HG03280 (cell line): ENCODE results near the gene CDYL.
A peak's percentile ranks its signal among the peaks of the same experiment; 100 is the strongest.

ENCODE experiments used
- ATAC-seq: cut with Tn5 transposase; IDR thresholded peaks from one replicate; pipeline ENCODE4 v1.9.1; 2021; ENCODE audit warnings: mild to moderate bottlenecking, moderate library complexity; ENCODE audit not compliant: unreplicated experiment

The CDYL gene

GRCh38 chr6:4773181-4773580 is 3.0 kb upstream of the CDYL start:
- ATAC-seq: no peak

- no peak for ATAC-seq
These were observed 1.9 kb upstream of the CDYL start for GRCh38 chr6:4774296-4774695.

- no peak for ATAC-seq
These were observed 1.3 kb upstream of the CDYL start for GRCh38 chr6:4774715-4775493.

DNA sequence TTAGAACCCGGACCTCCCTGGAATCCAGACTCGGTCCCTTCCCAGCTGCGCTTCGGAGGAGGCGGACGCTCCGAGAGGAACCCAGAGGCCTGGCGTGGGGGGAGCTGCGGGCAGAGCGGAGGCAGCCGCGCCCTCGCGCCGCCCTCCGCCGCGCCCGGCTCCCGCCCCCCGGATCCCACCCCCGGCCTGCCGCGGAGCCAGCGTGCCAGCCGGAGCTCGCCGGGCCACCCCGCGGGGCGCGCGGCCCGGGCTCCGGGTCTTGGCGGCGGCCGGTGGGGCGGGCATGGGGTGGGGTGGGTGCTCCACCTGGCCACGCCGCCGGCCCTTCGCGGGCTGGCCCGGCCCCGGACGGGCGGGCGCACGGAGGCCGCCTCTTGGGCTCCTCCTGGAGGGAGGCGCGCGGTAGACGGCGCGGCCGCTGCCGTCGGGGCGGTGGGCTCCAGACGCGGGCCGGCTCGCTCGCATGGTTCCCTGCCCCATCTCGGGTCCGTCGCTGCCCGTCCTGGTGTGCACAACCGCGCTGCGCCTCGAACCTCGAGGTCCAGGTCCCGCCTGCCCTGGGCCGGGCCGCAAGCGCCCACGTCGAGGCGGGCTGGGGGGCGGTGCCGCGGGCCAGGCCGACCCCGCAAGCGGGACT is 592 bp upstream of the CDYL start:
- ATAC-seq: peak; percentile 52

DNA sequence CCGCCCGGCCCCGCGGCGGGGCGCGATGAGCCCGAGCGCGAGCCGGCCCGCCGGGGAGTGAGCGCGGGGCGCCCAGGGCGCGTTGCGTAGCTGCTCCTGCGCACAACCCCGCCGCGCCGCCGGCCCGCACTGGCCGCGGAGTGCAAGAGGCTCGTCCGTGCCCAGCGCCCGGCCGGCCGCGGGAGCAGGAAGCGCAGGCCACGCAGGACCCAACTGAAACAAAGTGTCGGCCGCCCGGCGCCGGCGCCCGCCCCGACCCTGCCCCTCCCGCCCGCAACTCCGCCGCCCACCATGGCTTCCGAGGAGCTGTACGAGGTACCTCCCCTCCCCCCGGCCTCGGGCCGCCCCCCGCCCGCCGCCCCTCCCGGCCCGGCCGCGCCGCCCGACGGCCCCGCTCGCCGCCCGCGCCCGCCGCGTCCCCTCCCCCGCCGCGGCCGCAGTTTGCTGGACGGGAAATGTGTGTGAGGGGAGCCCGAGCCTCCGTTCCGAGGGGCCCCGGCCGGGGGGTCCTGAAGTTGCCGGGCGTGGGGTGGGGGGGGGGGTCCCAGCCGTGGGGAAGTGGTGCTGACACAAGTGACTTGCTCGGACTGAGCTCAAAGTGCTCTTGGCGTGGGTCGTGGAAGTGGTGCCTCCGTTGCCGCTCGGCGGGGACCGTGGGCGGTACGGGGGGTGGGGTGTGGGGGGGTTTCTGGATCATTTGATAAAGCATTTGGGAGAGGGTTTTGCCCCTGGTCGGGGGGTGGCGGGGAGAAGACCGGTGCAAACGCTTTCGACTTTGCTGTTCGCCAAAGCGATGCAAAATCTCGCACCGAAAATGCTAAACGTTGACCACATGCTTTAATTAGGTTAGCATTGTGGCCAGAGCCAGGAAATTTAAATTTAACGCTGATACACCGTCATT is 539 bp downstream of the CDYL start:
- ATAC-seq: peak; percentile 19

DNA sequence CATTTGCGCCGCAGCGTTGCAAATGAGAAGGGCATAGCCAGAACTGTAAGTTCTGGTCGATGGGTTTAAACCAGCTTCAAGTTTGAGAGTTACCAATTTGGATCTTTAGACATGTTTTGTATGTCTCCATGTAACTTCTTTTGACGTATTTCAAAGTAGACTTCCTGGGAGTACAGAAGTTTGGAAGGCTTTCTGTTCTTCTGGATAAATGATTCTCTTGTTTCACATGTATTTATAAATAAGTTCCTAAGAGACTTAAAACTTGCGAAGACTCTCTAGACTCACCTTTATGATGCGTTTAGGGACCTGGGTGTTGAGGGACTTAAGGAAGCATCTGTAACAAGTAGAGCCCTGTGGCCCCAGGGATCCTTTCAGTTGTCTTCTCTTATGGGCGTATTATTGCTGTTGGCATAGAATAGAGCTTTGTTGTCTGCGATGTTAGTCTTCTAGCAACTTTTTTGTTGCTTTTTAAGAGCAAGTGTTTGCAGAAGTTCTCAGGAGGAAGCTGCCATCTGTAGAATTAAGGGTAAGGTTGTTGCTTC is 1.3 kb downstream of the CDYL start:
- ATAC-seq: no peak

DNA sequence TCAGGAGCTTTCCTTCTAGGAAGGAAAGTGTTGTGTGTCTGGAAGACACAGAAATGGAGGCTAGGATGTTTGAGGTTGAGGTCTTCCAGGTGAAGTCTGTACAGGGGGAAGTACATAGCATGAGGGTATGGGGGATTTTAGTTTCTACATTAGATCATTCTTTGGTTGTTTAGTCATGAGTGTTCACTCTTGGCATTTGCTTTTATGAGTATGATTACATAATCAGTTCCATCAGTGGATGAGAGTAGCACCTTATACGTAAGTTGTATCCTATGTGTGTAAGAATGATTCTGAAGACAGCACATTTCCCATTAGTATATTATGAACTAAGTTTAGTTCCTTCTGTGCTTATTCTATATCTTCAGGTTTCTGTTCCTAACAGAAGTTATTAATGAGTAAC is 1.9 kb downstream of the CDYL start:
- ATAC-seq: no peak

GRCh38 chr6:4780360-4780812 is 4.2 kb downstream of the CDYL start:
- no peak for ATAC-seq

- ATAC-seq: no peak
These were observed 5.2 kb downstream of the CDYL start for GRCh38 chr6:4781426-4781825.

GRCh38 chr6:4781967-4782575 is 5.9 kb downstream of the CDYL start:
- ATAC-seq: no peak

DNA sequence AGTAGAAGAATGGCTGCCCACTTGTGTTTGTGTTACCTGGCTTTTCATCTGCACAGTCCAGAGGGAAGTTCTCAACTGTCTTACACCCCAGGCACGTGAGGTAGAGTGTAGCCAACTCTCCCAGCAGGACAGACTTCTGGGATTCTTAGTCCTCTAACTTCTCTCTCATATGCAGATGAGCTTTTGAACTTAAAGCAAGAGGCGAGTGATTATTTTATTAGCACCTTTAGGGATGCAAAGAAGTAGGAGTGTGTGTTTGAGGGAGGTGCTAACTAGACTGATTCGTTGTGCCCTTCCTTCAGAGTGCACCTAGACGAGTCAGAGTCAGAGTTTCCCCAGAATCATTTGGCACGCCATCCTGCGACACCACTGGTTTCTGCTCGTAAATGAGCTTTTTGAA is 10.8 kb downstream of the CDYL start:
- ATAC-seq: no peak

GRCh38 chr6:4788482-4788881 is 12.3 kb downstream of the CDYL start:
- ATAC-seq: no peak

DNA sequence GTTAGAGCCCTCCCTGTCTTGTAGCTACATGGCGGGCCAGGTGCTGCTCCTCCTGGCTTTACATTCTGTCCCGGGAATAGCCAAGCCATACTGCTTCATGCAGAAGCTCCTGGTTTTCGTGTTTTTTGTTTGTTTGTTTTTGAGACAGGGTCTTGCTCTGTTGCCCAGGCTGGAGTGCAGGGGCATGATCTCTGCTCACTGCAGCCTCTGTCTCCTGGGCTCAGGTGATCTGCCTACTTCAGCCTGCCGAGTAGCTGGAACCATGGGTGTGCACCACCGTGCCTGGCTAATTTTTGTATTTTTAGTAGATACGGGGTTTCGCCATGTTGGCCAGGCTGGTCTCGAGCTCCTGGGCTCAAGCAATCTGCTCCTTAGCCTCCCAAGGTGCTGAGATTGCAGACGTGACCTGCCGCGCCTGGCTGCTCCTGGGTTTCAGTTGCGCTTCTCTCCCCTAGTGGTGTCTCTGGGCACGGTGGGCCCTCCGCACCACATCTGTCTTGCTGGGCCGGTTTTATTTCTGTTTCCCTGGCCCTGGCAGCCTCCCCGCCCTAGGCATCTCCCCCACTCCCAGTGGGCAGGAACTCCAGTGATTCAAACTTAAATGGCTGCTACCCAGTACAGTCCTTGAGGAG is 12.9 kb downstream of the CDYL start:
- peak; percentile 87 for ATAC-seq

DNA sequence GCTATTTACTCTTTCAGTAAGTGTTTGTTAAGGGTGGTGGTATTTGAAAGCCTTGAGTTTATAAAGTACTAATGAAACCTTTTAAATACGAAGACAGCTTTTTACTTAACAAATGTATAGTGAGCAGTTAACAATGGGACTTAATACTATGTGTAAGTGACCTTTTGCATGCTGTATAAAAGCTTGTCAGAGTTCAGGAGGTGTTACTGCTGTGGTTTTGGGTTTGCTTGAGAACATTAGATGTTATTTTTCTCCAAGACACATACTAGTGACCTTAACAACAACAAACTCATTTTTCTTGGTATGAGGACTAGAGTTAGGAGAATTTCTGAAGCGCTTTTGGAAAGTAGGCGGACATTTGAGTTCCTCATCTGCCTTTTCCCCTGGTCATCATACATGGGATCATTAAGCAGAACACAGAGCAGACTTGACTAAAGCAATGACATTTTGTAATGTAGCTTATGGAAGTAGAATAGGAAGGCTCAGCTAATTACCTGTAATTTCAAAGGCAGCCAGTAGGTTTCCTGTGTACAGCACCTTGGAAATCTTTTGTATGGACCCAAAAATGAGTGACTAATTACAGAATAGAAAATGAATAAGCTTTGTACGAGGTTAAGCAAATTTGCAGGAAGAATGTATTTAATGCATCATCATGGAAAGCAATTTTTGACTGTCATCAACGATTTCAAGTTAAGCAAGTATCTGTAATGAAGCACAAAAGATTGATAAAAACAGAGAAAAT is 14.1 kb downstream of the CDYL start:
- no peak for ATAC-seq

DNA sequence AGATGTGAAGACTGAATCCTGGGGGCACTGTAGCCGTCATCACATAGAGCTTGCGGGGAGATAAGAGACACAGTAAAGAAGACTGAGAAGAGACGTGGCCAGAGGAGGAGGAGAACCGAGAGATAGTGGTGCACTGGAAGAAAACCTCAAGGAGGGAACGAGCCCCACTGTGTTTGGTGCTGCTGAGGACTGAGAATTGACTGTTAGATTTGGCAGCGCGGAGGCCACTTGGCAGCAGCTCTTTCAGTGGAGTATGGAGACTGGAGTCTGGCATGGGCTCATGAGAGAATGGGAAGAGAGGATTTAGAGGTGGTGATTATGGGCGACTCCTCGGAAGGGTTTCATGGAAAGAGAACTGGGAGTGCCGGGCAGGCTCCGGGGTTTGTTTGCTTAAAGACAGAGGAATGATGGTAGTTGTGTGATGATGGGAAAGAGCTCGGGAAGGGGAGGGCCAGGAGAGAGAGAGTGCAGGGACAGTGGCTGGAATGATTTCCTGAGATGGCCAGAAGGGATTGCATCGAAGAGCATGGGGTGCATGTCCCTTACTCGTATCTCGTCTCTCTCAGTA is 18.0 kb downstream of the CDYL start:
- no peak for ATAC-seq

- no peak for ATAC-seq
These were observed 21.4 kb downstream of the CDYL start for GRCh38 chr6:4797587-4797986.

- ATAC-seq: no peak
These were observed 23.7 kb downstream of the CDYL start for GRCh38 chr6:4799912-4800311.

GRCh38 chr6:4800662-4801061 is 24.5 kb downstream of the CDYL start:
- ATAC-seq: no peak

DNA sequence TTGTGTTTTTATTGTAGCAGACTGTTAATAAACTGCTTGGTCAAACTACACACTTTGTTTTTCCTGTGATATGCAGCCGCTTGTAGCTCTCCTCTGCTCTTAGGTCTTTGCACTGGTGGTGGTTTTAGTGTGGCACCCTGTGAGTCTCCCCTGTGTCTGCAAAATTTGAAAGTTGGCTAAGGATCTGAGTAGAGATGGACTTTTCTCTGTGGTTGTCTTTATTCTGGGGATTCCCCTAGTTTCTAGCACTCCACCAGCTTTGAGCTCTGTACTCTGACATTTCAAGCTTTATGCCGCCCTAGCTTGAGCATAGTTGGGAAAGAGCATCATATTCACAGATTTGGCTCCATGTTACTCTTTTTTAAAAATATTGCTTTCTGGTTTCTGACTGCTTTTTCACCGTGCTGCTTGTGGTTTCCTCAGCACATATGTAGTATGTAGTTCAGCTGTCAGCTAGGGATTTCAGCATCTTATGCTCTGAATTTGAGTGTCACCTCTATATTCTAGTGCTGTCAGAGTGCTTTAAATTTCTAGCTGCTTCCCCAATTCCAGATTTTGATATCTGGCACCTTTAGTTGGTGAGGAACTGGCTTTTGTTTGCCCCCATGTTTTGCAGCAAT is 25.4 kb downstream of the CDYL start:
- peak; percentile 48 for ATAC-seq
